ENCODE data around the gene ZNF616.
"Not testable (repeated sequence)": the region's sequence is repeated elsewhere in the genome, so short reads cannot be mapped to it uniquely, and the experiment has no call there.

ZNF616 gene

GRCh38 chr19:52114691-52115090 lies 25.0 kb downstream of the ZNF616 start:
- no peak for TF ChIP-seq MAX (IDR thresholded peaks at IDR 0.05; ENCODE audit: low read depth, low read length)
- no peak for TF ChIP-seq MYC (IDR thresholded peaks at IDR 0.05; ENCODE audit: low read depth, low read length)
- no peak for DNase-seq (ENCODE audit: low read depth)

GRCh38 chr19:52112624-52113023 lies 27.1 kb downstream of the ZNF616 start:
- no peak for TF ChIP-seq MYC (IDR thresholded peaks at IDR 0.05; ENCODE audit: low read depth, low read length)
- TF ChIP-seq POLR2A (IDR thresholded peaks at IDR 0.05; ENCODE audit: extremely low read depth, insufficient read length), result no peak
- TF ChIP-seq CTCF (IDR thresholded peaks at IDR 0.05; ENCODE audit: low read depth, low read length), result no peak
- no peak for TF ChIP-seq MAX (IDR thresholded peaks at IDR 0.05; ENCODE audit: low read depth, low read length)
- DNase-seq (ENCODE audit: low read depth), result no peak
- no peak overlapping the region for H3K4me3 ChIP-seq (ENCODE audit: low read depth, low read length)

More at GRCh38 chr19:52114691-52115090, 25.0 kb downstream of the ZNF616 start:
- no peak overlapping the region for H3K4me3 ChIP-seq (ENCODE audit: low read depth, low read length)

- H3K4me3 ChIP-seq (ENCODE audit: low read depth, low read length), result no peak overlapping the region
- no peak for DNase-seq (ENCODE audit: low read depth)
- TF ChIP-seq MYC (IDR thresholded peaks at IDR 0.05; ENCODE audit: low read depth, low read length) (no peak), POLR2A (IDR thresholded peaks at IDR 0.05; ENCODE audit: extremely low read depth, insufficient read length) (no peak), MAX (IDR thresholded peaks at IDR 0.05; ENCODE audit: low read depth, low read length) (no peak), CTCF (IDR thresholded peaks at IDR 0.05; ENCODE audit: low read depth, low read length) (no peak)
These were observed 29.0 kb downstream of the ZNF616 start for GRCh38 chr19:52110780-52111179.

- no peak for DNase-seq (ENCODE audit: low read depth)
- no peak overlapping the region for H3K4me3 ChIP-seq (ENCODE audit: low read depth, low read length)
- TF ChIP-seq POLR2A (IDR thresholded peaks at IDR 0.05; ENCODE audit: extremely low read depth, insufficient read length), result no peak
- TF ChIP-seq MYC (IDR thresholded peaks at IDR 0.05; ENCODE audit: low read depth, low read length), result no peak
- TF ChIP-seq MAX (IDR thresholded peaks at IDR 0.05; ENCODE audit: low read depth, low read length), result no peak
- no peak for TF ChIP-seq CTCF (IDR thresholded peaks at IDR 0.05; ENCODE audit: low read depth, low read length)
These were observed 37.0 kb downstream of the ZNF616 start for GRCh38 chr19:52102782-52103181.

GRCh38 chr19:52101866-52102562 lies 37.7 kb downstream of the ZNF616 start:
- no peak overlapping the region for H3K4me3 ChIP-seq (ENCODE audit: low read depth, low read length)
- TF ChIP-seq CTCF (IDR thresholded peaks at IDR 0.05; ENCODE audit: low read depth, low read length), result no peak
- TF ChIP-seq MYC (IDR thresholded peaks at IDR 0.05; ENCODE audit: low read depth, low read length), result no peak
- no peak for TF ChIP-seq MAX (IDR thresholded peaks at IDR 0.05; ENCODE audit: low read depth, low read length)
- no peak for TF ChIP-seq POLR2A (IDR thresholded peaks at IDR 0.05; ENCODE audit: extremely low read depth, insufficient read length)
- DNase-seq (ENCODE audit: low read depth), result no peak

- TF ChIP-seq CTCF (IDR thresholded peaks at IDR 0.05; ENCODE audit: low read depth, low read length) (no peak), POLR2A (IDR thresholded peaks at IDR 0.05; ENCODE audit: extremely low read depth, insufficient read length) (no peak), MAX (IDR thresholded peaks at IDR 0.05; ENCODE audit: low read depth, low read length) (no peak), MYC (IDR thresholded peaks at IDR 0.05; ENCODE audit: low read depth, low read length) (no peak)
- H3K4me3 ChIP-seq (ENCODE audit: low read depth, low read length), result no peak overlapping the region
- no peak for DNase-seq (ENCODE audit: low read depth)
These were observed 40.1 kb downstream of the ZNF616 start for GRCh38 chr19:52099497-52100138.

- DNase-seq (ENCODE audit: low read depth); H3K4me3 ChIP-seq (ENCODE audit: low read depth, low read length): not testable (repeated sequence)
These were observed 43.3 kb downstream of the ZNF616 start for GRCh38 chr19:52096416-52096815.

Data from NB4 (cell line).